HG03520 (cell line): ENCODE measurements around the gene TBC1D3D.
"Not testable (repeated sequence)": the region's sequence is repeated elsewhere in the genome, so short reads cannot be mapped to it uniquely, and the experiment has no call there.

ENCODE experiments used
- ATAC-seq: cut with Tn5 transposase; IDR thresholded peaks from one replicate; pipeline ENCODE4 v1.9.1; 2021; ENCODE audit warnings: mild to moderate bottlenecking, moderate library complexity; ENCODE audit not compliant: unreplicated experiment

The TBC1D3D gene

DNA sequence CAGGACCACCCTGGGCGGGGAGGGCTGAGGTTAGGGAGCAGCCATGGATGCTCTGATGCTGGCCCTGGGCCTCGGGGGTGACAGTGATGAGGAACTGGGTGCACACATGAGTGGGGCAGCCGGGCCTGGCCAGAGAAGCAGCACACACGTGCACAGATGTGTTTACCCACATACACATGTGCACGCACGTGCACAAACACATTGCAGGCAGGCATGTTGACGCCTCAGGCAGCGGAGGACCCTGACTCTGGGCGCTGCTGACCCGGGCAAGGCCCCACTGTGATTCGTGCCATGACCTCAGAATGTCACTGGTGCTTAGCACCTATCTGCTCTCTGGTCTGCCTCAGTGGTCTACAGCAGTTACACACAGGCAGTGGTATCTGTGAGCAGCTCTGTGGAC, at the start of gene TBC1D3D:
TSS of gene TBC1D3D (plus strand) at position 301 of the 400 bp plus-strand sequence. CDS start 1,585 bp downstream, outside the sequence.
- ATAC-seq: not testable (repeated sequence)

DNA sequence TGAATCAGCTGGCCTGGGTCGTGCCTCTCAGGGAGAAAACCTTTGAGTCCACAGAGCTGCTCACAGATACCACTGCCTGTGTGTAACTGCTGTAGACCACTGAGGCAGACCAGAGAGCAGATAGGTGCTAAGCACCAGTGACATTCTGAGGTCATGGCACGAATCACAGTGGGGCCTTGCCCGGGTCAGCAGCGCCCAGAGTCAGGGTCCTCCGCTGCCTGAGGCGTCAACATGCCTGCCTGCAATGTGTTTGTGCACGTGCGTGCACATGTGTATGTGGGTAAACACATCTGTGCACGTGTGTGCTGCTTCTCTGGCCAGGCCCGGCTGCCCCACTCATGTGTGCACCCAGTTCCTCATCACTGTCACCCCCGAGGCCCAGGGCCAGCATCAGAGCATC, 14.8 kb upstream of the TBC1D3D start, which contains the start of gene TBC1D3L:
TSS of gene TBC1D3L (minus strand) at position 101 of the 400 bp plus-strand sequence. CDS start 1,540 bp downstream, outside the sequence.
- not testable (repeated sequence) for ATAC-seq
